NCI-H1417 (cell line): ENCODE measurements around the gene FCRL6.

ENCODE experiments used
- DNase-seq, 3 experiments: peaks; one replicate each; lab custom pipeline; 2025; lab: John Stamatoyannopoulos, UW

The FCRL6 gene, protein sequence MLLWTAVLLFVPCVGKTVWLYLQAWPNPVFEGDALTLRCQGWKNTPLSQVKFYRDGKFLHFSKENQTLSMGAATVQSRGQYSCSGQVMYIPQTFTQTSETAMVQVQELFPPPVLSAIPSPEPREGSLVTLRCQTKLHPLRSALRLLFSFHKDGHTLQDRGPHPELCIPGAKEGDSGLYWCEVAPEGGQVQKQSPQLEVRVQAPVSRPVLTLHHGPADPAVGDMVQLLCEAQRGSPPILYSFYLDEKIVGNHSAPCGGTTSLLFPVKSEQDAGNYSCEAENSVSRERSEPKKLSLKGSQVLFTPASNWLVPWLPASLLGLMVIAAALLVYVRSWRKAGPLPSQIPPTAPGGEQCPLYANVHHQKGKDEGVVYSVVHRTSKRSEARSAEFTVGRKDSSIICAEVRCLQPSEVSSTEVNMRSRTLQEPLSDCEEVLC

DNA sequence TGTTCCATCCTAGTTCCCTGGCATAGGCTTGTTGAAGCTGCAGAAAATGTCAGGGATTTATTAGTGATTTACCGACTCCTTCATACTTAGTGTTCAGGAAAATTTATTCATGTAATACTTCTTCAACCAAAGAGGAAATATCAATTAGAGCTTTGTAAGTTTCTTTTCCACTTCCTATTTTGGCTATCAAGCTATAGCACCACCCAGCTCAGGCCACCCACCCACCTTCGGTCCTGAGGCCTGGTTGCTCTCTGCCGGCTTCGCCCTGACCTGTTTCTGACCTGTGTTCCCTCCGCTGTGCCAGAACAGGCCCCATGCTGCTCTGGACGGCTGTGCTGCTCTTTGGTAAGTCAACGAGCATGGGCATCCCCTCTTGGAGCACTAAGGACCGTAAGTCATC is at the start of gene FCRL6:
Gene FCRL6 (plus strand): TSS at position 250 of the 400 bp plus-strand sequence. CDS start 65 bp downstream, at position 315.
- DNase-seq, result no peak

DNA sequence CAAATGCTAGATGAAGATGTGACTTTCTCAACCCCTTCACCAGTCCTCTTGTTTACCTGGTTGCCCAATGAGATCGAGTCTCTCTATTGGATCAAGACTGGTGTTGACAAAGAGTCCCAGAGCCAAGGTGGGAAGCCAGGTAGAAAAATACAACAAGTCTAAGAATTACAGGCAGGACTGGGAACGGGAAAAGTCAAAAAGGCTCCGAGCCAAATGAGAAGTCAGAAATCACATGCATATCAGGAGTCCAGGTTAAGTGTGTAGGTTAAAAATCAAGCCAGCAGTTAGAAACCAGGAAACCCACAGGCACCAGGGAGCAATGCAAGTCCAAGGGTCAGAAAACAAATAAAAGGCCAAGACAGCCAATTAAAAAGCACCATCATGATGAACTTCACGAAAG is 48.8 kb upstream of the FCRL6 start:
- no peak for DNase-seq

DNA sequence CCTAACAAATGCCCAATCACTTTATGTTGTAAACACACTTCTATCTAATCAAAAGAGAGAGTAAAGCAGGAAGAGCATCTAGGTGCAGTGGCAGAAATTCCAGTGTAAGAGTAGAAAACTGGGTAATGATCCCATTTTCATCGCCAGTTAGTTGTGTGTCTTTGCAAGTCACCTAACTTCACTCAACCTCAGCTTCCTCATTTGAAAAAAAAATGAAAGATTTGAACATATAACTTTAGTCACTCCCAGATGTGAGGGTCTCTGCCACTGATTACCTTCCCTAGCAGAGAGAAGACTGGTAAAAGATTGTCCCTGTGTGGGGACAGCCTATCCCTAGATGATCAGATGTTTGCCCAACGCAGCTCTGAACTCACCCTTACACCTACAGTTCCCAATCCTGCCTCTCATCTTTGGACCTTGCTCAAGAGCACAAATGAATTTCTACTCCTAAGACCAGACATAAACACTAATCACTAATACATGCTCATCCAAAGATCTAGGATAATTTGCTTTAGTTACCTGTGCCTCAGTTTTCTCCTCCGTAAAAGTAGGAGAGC is 46.6 kb upstream of the FCRL6 start:
- no peak for DNase-seq

DNA sequence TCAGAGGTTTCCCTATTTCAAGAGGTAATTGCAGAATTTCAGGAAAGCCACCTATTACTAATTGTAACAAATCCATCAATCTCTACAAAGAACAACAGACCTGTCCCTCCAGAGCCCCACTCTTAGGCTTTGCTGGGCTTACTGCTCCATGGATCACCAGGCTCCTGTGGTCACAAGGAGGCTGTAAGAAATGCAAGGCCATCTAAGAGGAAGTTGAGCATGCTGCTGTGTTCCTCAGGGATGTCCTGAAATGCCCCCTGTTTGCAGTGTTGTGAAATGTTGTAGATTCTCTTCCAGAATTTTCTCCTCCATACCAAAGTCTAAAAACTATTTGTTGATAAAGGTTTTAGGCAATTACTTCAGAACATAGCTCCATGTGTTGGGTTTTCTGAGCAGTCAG is 45.8 kb upstream of the FCRL6 start:
- no peak for DNase-seq

DNA sequence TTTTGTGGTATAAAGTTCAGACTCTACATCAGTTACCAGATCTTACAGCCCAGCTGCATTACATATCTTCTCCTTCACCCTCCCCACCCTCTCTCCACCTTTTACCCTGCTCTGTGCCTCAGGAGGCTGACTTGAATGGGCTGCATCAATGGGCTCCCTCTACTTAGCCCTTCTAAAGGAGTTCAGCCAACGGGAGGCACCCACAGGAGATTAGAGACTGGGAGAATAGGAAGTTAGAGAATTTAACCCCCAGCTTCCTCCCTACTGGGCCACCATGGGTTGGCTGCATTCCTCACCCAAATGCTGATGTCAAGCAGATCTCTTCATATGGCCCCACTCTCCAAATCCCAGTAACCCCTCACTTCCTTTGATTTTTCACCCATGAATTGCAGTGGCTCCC is 38.5 kb upstream of the FCRL6 start:
- no peak for DNase-seq

DNA sequence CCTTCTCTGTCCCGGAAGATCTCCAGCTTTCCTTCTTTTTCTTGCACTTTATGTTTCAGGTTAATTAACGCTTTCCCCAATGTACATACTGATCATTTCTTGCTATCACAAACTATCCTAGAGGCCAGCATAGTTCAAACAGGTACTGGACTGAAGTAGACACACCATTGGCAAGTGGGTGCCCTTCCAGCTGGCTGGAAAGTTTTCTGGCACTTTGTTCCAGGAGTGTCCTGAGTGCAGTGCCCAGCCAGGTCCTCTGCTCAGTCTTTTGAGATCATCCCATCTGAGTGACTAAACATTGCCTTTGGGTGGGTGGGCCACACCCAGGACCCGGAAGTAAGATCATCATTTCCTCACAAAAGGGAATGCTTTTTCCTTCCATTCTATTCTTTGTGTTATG is 36.4 kb upstream of the FCRL6 start:
- no peak for DNase-seq

DNA sequence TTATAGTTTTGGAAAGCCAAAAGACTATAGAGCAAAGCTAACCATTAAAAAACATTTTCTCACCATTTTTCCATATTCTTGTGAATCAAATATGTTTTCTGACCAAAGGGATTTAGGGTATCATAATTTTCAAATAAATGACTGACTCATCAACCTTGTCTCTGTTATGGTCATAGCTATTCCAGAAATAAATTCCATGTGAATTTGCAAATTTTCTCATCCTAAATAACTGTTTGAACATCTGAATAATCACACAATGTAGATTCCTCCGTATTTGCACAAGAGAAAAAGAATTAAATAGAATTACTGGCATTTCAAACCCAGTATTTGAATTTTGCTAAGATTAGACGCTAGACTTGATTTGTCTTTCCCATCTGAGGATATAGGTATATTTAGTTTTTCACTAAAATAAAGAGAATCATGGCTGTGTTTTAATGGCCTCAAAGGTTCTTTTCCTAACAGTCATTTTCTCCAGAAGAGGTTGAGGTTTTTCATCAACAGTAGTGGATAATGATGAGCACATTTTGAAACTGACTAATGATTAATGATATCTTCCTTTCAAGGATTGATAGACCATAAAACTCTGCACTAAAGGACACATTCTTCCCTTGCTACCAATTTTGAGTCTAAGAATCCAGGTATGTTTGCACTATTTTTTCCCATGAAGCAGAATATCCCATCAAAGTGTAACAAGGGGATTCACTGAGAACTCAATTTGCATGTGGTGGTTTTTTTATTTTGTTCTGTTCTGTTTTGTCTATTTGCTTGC is 30.8 kb upstream of the FCRL6 start:
- no peak for DNase-seq

DNA sequence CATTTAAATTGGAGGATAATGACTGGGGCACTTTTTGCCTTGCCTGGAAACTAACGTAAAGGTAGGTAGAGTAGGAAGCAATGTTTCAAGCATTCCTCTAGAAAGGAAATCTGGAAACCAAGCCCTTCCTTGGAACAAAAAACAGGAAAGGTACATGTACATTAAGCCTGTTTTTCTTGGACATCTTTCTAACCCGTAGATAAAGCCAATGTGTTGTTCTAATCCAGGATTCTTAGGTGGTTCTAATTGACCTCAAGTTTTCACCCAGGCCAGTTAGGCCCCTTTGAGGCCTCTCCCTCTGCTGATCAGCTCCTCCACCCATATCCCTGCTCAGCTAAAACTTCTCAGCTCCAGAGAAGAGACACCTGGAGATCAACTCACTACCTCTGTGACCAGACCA is 27.7 kb upstream of the FCRL6 start:
- DNase-seq, result no peak

DNA sequence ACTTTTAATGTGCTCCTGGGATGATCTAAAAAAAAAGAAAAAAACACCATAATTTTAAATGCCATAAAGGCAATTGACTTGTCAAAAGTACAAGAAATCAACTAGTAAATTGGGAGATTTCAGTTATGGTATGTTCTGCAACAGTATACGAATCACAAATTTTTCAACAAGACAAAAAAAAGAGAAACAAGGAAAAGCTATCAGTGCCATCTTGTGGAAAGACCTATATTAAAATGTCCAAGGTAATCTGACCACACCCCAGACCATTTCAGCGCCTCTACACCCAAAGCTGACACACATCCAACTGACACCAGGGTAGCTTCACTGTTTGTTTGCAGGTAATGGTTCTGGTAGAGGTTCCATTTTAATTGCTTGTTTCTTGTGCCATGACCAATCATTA is 26.4 kb upstream of the FCRL6 start:
- DNase-seq, result no peak

DNA sequence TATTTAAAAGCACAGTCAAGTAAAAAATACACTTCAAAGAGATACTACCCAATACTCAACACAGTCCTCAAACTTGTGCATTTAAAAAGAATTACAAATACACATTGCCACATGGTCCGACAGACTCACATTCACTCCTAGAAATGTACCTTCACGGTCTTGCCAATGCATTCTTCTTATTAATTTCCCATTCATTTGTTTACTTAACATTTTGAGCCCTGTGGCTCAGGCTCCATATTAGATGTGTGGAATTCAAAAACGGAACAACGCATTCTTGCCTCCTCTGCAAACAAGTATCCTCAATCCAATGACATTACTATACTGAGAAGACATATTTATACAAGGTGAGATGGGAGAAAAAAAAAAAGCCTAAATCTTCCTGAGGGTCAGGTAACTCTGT is 23.9 kb upstream of the FCRL6 start:
- DNase-seq, result no peak

DNA sequence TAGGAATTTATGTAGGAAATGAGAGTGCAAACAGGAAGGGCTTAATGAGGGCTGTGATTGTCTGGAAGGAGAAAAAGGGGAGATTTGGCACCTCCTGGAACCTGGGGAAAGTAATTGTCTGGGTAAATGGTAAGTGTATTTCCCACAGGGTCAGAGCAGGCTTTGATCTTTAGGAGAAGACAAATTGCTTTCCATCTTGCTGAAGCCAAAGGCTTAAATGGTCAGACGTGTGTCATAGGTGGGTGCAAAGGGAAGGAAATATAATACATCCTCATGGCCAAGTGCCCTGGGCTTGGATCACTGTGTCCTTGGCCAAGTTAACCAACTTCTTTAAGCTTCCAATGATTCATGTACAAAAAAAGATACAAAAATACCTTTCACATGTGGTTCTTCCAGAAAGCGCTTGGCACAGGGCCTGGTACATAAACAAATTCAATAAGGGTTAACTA is 22.7 kb upstream of the FCRL6 start:
- DNase-seq, result no peak

DNA sequence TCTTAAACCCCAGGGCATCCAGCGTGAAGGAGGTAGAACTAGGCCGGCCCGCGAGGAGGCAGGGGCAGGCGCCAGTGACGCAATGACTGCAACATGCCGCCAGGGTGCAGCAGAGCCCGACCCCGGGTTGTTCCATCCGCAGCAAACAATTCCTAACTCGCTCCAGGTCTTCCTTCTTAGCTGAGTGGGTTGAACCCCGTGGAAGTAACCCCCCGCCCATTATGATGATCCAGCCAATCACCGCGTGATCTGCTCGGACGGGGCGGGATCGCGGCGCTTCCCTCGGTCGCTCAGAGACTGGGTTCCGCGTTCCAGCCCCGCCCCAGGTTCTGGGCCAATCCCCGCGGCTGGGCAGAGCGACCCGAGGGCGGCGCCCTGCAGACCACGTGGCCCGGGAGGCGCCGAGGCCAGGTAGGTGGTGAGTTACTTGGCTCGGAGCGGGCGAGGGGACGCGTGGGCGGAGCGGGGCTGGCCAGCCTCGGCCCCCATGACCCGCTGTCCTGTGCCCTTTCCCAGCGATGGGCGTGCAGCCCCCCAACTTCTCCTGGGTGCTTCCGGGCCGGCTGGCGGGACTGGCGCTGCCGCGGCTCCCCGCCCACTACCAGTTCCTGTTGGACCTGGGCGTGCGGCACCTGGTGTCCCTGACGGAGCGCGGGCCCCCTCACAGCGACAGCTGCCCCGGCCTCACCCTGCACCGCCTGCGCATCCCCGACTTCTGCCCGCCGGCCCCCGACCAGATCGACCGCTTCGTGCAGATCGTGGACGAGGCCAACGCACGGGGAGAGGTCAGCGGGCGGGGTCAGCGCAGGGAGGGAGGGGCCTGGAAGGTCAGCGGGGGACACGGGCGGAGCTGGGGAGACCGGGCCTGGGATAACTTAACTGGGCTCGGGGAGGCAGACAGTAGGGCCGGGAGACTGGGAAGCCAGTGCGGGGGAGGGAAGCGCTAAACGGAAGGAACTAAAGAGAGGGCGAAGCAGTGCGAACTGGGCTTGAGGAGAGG is 21.3 kb upstream of the FCRL6 start, which contains the start of gene DUSP23:
Gene DUSP23 (plus strand): TSS at position 380 of the 1,000 bp plus-strand sequence. CDS start 139 bp downstream, at position 519.
- DNase-seq, result peak; percentile 98 to 100 (median 99)

DNA sequence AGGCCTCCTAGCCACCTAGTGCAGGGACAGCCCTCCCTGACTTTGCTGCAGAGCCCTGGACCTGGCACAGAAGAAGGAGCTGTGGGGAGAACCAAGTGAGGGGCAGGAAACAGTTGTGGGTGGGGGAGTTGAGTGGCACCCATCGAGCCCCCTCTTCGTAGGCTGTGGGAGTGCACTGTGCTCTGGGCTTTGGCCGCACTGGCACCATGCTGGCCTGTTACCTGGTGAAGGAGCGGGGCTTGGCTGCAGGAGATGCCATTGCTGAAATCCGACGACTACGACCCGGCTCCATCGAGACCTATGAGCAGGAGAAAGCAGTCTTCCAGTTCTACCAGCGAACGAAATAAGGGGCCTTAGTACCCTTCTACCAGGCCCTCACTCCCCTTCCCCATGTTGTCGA is 20.2 kb upstream of the FCRL6 start:
- no peak for DNase-seq

DNA sequence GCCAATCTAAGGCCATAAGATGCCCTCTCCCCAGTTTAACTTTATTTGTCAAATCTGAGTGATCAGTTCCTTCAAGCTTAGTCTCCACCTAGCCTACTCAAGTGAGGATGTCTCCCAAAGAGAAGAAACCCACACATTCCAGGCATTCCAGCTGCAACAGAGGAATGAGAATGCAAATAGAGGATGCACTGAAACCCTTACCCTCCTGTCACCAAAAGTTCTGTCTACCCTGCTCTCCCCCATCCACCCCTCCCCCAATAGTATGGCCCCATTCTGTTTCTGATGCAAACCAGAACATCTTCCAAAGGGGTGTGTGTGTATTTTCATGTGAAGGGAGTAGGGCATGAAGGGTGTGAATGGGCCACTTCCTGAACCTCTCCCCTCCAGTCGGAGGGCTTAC is 18.4 kb upstream of the FCRL6 start:
- no peak for DNase-seq

DNA sequence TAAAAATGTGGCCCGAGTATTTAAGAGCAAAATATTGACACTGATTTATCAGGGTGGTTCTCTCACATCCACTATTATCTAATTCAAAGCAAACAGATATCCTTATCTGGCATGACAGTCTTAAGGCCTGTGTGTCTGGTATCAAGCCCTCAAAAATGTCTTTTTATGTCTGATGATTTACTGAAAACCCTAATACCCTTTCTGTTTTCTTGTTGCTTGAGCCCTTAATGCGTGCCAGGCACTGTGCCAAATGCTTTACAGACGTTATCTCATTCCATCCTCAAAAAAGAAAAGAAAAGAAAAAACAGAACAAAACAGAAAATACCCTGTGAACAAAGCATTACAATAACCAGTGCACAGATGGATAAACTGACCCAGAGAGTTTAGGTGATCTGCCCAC is 15.7 kb upstream of the FCRL6 start:
- no peak for DNase-seq

DNA sequence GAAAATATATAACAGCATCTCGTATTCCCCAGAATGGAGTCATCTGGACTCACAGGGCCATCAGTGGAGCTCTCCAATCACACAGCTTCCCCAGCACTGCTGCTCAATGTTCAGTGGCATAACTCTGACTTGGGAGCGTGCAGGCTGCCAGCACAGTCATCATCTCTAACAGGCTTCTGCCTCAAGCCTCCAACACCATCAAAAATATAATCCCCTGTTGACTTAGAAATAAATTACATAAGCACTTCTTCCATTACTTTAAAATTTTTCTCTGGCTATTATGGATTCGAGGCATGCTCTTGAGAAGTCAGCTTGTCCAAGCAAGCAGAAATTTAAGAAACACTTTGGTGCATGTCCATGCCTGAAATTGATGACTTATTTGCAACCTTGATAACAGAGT is 15.2 kb upstream of the FCRL6 start:
- DNase-seq, result no peak

DNA sequence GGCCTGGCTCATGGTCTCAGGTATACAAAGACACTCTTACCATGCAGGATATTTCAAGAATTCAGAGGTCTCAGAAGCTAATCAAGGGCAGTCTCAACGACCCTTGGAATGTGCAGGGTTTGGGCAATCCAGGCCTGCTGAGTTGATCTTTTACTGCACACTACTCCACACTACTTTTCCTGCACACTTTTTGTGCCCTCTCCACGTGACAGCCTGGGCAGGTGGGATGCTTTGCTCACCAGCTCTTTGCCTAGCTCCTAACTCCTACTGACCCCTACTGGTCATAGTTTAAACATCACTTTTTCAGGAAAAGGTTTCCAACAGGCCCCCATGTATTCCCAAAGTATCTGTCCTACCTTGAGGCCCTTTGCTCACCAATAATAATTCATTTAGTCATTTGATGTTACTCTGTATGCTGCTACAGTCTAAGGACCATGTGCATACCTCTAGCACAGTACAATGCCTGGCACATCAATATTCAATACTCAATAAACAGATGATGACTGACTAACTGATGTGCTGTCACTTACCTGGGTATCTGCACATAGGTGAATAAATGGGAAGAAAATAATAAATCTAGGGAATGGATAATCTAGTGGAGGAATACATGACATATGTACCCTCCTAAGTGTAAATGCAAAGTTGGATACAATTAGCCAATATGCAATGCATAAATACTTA is 11.8 kb upstream of the FCRL6 start:
- peak; percentile 20 to 67 (median 43) for DNase-seq

DNA sequence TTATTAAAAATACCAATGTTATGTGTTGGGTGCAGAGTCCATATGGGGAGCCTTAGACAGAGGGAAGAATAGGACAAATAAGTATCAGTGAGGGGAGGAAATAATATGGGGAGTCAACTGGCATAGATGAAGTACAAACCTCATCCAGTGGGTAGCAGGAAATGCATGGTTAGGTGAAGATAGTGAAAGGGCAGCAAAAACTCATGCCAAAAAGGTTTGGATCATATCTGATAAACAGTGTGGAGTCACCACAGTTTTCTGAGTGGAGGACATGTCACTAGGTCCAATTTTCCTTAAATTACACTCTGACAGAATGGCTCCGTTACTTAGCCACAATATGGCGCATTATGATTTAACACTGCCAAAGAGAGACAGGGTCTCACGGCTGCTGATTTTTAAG is 11.1 kb upstream of the FCRL6 start:
- DNase-seq, result no peak

DNA sequence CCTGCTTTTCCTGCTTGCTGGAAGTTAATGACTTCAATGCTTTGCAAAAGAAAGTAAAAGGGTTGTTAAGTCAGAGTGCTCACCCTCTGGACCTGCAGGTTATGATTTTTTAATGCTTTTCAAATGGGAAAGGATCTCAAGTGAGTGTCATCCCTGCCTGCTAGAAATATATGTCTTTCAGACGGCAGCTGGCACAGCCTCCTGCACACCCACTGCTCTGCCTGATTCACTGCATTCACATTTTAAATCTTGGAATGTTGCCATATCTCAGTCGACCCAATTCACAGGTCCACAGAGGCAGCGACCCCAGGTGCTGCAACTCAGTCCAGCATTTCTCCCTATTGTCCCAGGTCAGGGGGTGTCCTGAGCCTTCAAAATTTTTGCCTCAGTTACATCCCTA is 10.7 kb upstream of the FCRL6 start:
- no peak for DNase-seq

DNA sequence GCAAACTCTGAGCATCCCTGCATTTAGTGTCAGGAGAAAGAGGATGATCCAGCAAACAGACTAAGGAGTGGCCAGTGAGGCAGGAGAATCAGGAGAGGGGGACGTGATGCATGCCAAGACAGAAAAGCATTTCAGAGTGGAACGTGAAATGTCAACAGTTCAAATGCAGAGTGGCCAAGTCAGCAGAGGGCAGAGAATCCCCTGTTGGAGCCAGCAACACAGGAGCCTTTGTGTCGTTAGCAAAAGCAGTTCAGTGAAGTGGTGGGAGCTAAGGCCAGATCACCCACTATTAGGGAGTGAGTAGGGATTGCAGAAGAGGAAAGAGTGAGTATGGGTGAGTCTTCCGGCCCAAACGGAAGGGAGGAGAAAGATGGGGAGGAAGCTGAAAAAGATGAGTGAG is 6.6 kb upstream of the FCRL6 start:
- no peak for DNase-seq

DNA sequence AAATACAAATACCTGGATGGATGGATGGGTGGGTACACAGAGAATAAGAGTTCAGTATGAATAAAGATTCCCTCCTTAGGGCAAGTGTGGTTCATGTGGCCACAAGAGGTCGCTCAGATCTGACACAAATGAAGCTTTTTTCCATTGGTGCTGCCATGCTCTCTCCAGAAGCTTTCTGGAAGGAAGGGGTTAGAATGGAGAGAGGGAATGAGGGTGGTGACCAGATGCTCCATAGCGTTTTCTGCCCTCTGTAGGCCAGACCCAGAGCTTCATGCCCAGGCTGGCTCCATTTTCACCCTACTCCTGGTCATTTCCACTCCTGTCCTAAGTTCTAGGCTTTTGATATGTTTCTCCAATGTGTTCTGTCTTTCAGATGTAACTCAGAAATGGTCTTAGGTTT is 3.3 kb upstream of the FCRL6 start:
- peak; percentile 72 to 94 (median 92) for DNase-seq
